ENCODE results near the gene PHEX. TPM values are rescaled to one million over a fixed set of nuclear protein-coding genes. Genes with fewer than 3 reads are reported as not detected.

The PHEX gene
- total RNA-seq, 4 donors from 2014 or later = 0.52 to 1.2 (median 0.65) TPM

GRCh38 chrX:22148565-22148964, 116.4 kb downstream of the PHEX start:
- H3K27ac ChIP-seq (replicated peaks in 1 of 4) = no peak overlapping the region
- no peaks in the 10 kb centered on the region for H3K27me3 ChIP-seq
- no peaks in the 10 kb centered on the region for H3K4me1 ChIP-seq
- 75% methylated on average over 2 of the region's 2 CpGs for WGBS
- peaks cover 0 to 5% (median 0%) of the 10 kb centered on the region in 4 donors for H3K9me3 ChIP-seq
- H3K36me3 ChIP-seq = no peaks in the 10 kb centered on the region
- TF ChIP-seq POLR2AphosphoS5 (IDR thresholded peaks at IDR 0.05) = no peak
- no peak for TF ChIP-seq EP300 (IDR thresholded peaks at IDR 0.05)
- TF ChIP-seq POLR2A (IDR thresholded peaks at IDR 0.05; ENCODE audit: low read depth) = no peak
- TF ChIP-seq CTCF (IDR thresholded peaks at IDR 0.05) = no peak
- intact Hi-C loops (cut with DNase I) = no loop called here
- H3K4me3 ChIP-seq = no peak overlapping the region
- DNase-seq (ENCODE audit: extremely low spot score) = no peak

- WGBS = 62% methylated on average over 3 of the region's 3 CpGs
- Histone ChIP-seq H3K9me3 (peaks cover 0 to 5% (median 0%) of the 10 kb centered on the region in 4 donors), H3K27ac (replicated peaks in 1 of 4) (no peak overlapping the region), H3K27me3 (no peaks in the 10 kb centered on the region), H3K4me3 (no peak overlapping the region), H3K36me3 (no peaks in the 10 kb centered on the region), H3K4me1 (no peaks in the 10 kb centered on the region)
- TF ChIP-seq POLR2AphosphoS5 (IDR thresholded peaks at IDR 0.05) (no peak), CTCF (IDR thresholded peaks at IDR 0.05) (no peak), POLR2A (IDR thresholded peaks at IDR 0.05; ENCODE audit: low read depth) (no peak)
- intact Hi-C loops (cut with DNase I) = no loop called here
- DNase-seq (ENCODE audit: extremely low spot score) = no peak
Measured at GRCh38 chrX:22150371-22150770, 118.2 kb downstream of the PHEX start.

- no peak for TF ChIP-seq POLR2AphosphoS5 (IDR thresholded peaks at IDR 0.05)
- no peak for TF ChIP-seq EP300 (IDR thresholded peaks at IDR 0.05)
- WGBS = 85% methylated on average over 6 of the region's 6 CpGs
Measured at GRCh38 chrX:22155126-22155525, 123.0 kb downstream of the PHEX start.

GRCh38 chrX:22159071-22159470, 126.9 kb downstream of the PHEX start:
- Histone ChIP-seq H3K9me3 (no peaks in the 10 kb centered on the region), H3K4me3 (no peak overlapping the region), H3K27me3 (no peaks in the 10 kb centered on the region), H3K36me3 (no peaks in the 10 kb centered on the region), H3K27ac (replicated peaks in 1 of 4) (no peak overlapping the region), H3K4me1 (no peaks in the 10 kb centered on the region)
- intact Hi-C loops (cut with DNase I) = no loop called here
- no peak for DNase-seq (ENCODE audit: extremely low spot score)
- WGBS = 67% methylated on average over 5 of the region's 5 CpGs
- TF ChIP-seq CTCF (IDR thresholded peaks at IDR 0.05) = no peak
- no peak for TF ChIP-seq POLR2AphosphoS5 (IDR thresholded peaks at IDR 0.05)
- TF ChIP-seq EP300 (IDR thresholded peaks at IDR 0.05) = no peak
- TF ChIP-seq POLR2A (IDR thresholded peaks at IDR 0.05; ENCODE audit: low read depth) = no peak

More at GRCh38 chrX:22155126-22155525, 123.0 kb downstream of the PHEX start:
- H3K27me3 ChIP-seq = no peaks in the 10 kb centered on the region
- intact Hi-C loops (cut with DNase I) = no loop called here
- H3K27ac ChIP-seq (replicated peaks in 1 of 4) = no peak overlapping the region
- H3K36me3 ChIP-seq = no peaks in the 10 kb centered on the region
- H3K4me3 ChIP-seq = no peak overlapping the region
- no peaks in the 10 kb centered on the region for H3K9me3 ChIP-seq
- H3K4me1 ChIP-seq = no peaks in the 10 kb centered on the region
- no peak for DNase-seq (ENCODE audit: extremely low spot score)

GRCh38 chrX:22163326-22163725, 131.2 kb downstream of the PHEX start:
- intact Hi-C loops (cut with DNase I) = no loop called here
- H3K27me3 ChIP-seq = no peaks in the 10 kb centered on the region
- TF ChIP-seq POLR2A (IDR thresholded peaks at IDR 0.05; ENCODE audit: low read depth) (no peak), EP300 (IDR thresholded peaks at IDR 0.05) (no peak), POLR2AphosphoS5 (IDR thresholded peaks at IDR 0.05) (no peak), CTCF (IDR thresholded peaks at IDR 0.05) (no peak)
- H3K36me3 ChIP-seq = no peaks in the 10 kb centered on the region
- 73% methylated on average over 3 of the region's 3 CpGs for WGBS
- no peaks in the 10 kb centered on the region for H3K4me1 ChIP-seq
- no peak overlapping the region for H3K4me3 ChIP-seq
- no peak for DNase-seq (ENCODE audit: extremely low spot score)
- no peaks in the 10 kb centered on the region for H3K9me3 ChIP-seq
- H3K27ac ChIP-seq (replicated peaks in 1 of 4) = no peak overlapping the region

Measured in esophagus muscularis mucosa (tissue), 4 donors.